ENCODE measurements around the gene SIGLEC14.
"Not testable (repeated sequence)": the region's sequence is repeated elsewhere in the genome, so short reads cannot be mapped to it uniquely, and the experiment has no call there.

SIGLEC14 gene, protein sequence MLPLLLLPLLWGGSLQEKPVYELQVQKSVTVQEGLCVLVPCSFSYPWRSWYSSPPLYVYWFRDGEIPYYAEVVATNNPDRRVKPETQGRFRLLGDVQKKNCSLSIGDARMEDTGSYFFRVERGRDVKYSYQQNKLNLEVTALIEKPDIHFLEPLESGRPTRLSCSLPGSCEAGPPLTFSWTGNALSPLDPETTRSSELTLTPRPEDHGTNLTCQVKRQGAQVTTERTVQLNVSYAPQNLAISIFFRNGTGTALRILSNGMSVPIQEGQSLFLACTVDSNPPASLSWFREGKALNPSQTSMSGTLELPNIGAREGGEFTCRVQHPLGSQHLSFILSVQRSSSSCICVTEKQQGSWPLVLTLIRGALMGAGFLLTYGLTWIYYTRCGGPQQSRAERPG

GRCh38 chr19:51646730-51647129 is at the start of gene SIGLEC14:
Gene SIGLEC14 (minus strand): TSS chr19:51646825. CDS start chr19:51646759, 66 bp downstream.
- not testable (repeated sequence) for DNase-seq

DNA sequence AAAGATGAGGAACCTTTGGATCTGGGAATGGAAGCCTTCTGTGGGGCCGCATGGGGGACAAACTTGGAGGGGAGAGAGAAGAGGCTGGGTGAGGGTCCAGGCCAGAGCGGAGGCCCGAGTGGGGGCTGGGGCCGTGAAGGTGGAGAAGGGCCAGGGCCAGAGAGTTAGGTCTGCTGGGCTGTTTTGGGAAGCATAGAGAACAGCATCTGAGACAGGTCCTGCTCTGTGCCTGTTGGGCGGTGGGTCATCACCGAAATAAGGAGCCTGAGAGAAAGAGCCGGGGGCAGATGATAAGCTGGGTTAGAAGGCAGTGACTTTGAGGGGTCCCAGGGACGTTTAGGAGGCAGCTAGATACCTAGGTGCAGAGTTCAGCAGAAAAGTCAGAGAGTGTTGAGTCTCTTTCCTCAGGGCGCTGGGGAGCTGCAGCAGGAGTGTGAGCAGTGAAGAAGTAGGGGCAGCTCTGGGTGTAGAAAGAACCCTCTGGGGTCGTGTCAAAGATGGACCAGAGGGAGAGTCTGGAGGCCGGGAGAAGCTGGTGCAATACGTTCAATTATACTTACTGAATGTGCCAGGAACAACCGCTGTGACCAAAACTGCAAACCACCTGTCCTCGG is 49.2 kb upstream of the SIGLEC14 start:
- DNase-seq = no peak

DNA sequence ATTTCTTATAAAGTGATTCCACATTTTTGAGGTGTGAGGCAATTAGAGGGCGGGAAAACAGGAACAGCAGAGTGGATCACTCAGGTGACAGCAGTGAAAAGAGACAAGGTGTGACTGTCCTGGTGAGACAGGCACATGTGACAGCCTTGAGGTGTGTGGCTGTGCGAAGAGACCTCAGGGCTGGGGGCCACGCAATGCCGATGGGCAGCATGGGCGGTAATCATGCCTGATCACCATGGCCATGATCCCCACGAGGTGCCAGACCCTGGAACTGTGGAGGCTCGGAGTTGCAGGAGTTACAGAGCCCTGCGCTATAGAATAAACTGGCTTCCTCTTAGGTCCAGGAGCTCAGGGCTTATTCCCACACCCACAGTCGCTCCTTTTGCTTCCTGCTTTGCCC is 48.5 kb upstream of the SIGLEC14 start:
- DNase-seq = no peak

DNA sequence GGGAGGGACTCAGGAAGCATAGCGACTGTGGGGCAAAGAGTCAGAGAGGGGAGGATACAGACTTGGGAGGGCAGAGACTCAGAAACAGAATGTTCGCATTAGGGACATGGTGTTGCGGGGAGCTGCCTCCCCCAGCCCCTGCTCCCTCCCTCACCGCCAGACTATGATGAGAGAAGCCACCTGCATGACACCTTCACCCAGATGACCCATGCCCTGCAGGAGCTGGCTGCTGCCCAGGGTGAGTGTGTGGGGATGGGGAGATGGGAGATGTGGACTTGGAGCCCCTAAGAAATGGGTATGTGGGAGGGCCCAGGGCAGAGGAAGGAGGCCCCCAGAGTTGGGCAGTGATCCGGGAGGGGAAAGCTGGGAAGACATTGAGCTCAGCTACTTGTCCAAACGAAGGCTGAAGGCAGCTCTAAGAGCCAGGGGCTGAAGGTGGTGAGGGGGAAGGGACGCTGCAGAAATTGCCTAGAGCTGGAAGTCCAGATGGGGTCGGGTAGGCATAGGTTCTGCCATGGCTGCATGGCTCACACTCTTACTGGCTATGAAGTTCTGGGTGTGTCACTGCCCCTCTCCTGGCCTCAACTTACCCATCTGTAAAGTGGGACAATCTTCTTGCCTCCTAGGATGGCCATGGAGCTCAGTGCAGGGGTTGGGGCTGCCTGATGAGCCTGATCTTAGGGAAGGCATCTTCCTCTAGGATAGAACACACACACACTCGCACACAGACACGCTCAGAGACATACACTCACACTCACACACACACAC is 47.9 kb upstream of the SIGLEC14 start:
- no peak for DNase-seq

DNA sequence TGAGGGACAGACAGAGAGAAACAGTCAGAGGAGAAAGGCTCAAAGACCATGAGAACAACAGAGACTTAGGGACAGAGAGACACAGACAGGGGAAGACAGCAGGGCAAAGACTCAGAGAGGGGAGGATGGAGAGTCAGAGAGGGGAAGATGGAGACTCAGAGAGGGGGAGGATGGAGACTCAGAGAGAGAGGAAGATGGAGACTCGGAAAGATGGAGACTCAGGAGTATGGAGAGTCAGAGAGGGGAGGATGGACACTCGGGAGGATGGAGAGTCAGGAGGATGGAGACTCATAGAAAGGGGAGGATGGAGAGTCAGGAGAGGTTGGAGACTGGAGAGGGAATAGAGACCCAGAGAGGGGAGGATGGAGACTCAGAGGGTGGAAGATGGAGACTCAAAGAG is 47.2 kb upstream of the SIGLEC14 start:
- no peak for DNase-seq

GRCh38 chr19:51693260-51693659 is 46.6 kb upstream of the SIGLEC14 start, which contains the start of gene SPACA6:
Gene SPACA6 (plus strand): TSS chr19:51693330. CDS start chr19:51693527, 197 bp downstream.
- no peak for DNase-seq

DNA sequence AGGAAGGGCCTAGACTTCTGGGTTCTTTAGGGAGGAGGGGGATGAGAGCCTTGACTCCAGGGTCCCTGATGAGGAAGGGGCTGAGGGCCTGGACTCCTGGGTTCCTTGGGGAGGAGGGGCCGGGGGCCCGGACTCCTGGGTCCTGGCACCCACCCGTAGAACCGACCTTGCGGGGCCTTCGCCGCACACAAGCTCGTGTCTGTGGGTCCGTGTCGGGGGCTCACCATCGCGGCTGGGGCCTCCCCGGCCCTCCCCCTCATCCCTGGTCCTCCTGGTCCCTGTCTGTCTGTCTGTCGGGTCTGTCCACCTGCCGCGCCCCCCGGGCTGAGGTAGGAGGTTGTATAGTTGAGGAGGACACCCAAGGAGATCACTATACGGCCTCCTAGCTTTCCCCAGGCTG is 45.8 kb upstream of the SIGLEC14 start:
- DNase-seq = no peak

DNA sequence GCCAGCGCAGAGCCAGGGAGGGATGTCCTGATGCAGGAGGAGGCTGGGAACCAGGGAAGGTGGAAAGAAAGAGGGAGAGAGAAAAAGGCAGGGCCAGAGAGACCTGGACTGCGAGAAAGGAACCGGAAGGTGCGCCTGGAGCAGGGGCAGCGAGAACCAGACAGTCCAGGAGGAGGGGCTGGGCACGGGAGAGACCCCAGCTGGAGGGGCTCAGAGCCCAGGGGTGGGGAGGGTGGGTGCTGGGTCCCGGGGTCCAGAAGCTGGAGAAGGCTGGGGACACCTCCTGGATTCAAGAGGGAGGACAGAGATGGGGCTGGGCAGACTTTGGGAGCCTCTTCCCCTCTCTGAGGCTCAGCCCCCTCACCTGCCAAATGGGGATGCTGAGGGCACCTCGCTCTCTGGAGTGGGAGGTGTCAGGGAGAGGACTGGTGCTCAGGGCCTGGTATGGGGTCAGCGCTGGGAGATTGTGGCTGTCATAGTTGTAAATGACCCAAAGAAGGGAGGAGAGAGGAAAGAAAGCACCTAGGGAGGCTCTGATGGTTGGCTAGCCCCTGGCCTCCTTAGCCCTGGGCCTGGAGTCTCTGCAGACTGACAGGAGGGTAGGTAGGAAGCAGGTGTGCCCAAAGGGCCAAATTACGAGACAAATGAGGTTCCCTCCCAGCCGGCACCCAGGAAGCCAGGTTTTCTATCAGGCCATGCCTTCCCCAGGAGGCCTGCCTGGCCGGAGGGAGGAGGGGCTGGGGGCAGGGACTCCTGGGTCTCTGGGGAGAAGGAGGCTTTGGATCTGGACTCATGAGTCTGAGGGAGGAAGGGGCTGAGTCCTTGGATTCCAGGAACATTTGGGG is 45.2 kb upstream of the SIGLEC14 start:
- no peak for DNase-seq

GRCh38 chr19:51691074-51691583 is 44.5 kb upstream of the SIGLEC14 start:
- no peak for DNase-seq

- DNase-seq = peak; percentile 67
Observed at GRCh38 chr19:51690454-51691073, 43.9 kb upstream of the SIGLEC14 start.

- no peak for DNase-seq
Observed at GRCh38 chr19:51689751-51690453, 43.3 kb upstream of the SIGLEC14 start.

DNA sequence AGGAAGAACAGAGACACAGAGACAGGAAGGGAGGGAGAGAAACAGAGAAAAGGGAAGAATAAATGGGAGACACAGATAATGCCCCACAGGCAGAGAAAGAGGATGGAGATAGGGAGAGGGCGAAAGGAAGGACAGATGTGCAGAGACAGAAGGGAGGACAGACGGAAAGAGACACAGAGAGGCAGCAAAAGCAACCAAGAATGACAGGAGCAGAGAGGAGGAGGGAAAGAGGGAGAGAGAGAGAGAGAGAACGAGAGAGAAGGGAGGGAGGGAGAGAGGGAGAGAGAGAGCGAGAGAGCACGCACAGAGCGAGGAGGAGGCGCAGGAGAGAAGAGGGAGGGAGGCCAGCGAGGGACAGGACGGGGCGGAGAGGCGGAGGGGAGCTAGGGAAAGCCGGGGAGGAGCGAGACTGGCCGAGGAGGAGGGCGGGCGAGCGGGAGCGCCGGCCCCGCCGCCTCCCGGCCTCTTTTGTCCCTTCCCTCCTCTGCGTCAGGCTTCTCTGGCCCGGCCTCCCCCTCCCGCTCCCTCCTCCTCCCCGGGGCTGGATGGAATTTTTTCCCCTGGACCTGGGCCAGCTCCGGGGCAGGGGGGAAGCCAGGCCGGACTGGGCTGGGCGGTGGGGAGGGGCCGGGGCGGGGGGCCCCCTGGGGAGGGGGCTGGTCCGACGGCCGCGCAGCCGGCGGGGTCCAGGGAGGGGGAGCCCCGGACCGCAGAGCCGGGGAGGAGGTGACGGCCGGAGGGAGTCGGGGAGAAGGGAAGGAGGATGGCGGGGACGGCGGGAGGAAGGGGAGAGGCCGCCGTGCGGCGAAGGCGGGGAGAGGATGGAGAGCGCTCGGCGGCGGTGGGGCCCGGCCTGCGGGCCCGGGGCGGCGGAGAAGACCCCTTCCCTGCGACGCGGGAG is 42.3 kb upstream of the SIGLEC14 start:
- peak; percentile 62 for DNase-seq

DNA sequence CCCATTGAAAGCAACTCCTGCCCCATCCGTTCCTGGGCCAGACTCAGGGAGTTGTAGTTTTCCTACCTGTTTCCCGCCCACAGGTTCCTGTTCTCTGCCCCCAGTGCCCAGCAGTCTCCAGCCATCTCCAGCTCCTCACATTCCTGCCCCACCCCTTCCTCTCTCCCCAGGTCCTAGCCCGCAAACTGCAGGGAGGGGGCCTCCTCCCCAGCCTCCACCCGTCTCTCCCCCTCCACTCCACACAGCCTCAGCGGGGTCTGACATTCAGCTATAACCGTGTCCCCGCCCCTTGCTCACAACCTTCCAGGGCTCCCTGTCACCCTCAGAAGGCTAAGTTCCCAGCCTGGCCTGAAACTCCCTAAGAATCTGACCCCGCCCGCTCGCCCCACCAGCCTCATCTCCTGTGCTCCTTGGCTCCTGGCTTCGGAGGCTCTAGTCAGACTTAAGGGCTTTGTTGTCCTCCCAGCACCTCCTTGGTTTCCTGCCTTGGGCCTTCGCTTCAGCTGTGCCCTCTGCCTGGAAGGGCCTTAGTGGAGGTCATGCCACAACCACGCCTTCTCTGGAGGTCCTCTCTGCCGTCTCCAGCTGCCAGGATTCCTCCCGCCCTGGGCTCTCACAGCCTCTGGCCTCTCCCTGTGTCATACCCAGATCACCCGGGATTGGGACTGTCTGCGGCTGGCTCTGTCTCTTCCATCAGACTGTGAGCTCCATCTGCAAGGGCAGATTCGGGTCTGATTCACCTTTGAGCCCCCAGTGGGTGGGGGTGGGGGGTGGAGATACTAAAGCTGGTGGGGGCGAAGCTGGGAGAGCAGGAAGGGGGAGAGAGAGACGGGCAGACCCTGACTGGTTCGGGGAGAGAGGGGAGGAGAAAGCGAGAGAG is 41.4 kb upstream of the SIGLEC14 start:
- DNase-seq = peak; percentile 41

GRCh38 chr19:51686171-51686570 is 39.5 kb upstream of the SIGLEC14 start:
- no peak for DNase-seq

DNA sequence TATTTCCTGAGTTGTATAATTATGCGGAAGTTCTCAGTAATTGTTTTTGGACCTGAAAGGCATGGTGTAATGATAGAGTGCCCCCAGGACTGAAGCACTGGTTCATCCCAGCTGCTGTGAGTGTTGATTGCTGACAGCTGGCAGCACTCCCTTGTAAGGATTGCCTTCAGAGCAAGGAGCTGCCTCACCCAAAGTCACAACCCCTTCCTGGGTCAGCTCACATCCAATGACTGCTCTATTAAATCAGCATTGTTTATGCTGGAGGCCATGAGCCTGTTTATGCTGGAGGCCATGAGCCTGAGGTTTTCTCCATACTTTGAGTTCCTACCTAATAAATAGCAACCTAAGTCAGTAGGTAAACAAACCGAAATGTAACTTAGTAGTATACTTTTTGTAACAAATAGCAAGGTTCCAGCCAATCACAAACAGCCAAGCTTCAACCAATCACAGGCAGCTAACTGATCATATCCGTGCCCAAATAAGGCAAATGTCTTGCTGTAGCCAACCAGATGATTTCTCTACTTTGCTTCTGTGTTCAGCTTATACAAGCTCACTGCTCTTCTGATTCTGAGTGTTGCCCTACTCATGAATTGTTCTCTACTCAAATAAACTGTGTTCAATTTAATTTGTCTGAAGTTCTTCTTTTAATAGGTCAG is 34.8 kb upstream of the SIGLEC14 start:
- DNase-seq = no peak

DNA sequence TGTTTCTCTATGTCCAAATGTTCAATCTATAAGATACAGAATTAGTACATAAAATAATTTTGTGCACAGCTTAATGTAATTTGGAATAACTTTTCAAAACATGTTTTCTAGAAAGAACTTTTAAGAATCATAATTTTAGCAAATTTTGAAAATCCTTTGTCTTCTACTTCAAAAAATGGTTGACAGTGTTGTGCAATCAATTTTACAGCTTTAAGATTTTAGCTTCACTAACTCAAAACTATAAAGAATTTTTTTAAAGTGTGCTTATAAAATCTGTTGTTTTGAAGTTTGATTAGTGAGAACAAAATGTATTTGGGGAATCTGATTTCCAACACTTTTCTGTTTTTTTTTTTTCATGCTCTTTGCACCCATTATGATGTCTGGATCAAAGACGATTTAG is 33.8 kb upstream of the SIGLEC14 start:
- no peak for DNase-seq

DNA sequence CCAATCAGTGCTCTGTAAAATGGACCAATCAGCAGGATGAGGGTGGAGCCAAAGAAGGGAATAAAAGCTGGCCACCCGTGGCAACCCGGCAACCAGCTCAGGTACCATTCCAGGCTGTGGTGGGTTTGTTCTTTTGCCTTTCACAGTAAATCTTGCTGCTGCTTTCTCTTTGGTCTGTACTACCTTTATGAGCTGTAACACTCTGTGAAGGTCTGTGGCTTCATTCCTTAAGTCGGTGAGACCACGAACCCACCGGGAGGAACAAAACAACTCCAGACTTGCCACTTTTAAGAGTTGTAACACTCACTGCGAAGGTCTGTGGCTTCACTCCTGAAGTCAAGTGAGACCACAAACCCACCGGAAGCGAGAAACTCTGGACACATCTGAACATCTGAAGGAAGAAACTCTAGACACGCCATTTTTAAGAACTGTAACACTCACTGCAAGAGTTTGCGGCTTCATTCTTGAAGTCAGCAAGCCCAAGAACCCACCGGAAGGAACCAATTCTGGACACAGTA is 30.0 kb upstream of the SIGLEC14 start:
- no peak for DNase-seq

- DNase-seq = not testable (repeated sequence)
Observed at GRCh38 chr19:51675911-51676565, 29.4 kb upstream of the SIGLEC14 start.
